Pancreas (tissue), 10 donors: ENCODE data around the gene FBLIM1. TPM values are rescaled to one million over a fixed set of nuclear protein-coding genes. Genes with fewer than 3 reads are reported as not detected.

Experiments
- ATAC-seq, 4 donors: fragments of 200-7000 bp; cut with Tn5 transposase; one replicate each; pipeline versions ENCODE4 v1.8.0 to v1.9.1; 2020; ENCODE audit warnings: mild to moderate bottlenecking in 4 of 4, moderate library complexity in 4 of 4
- DNase-seq, 6 donors: peaks; one replicate each; pipeline ENCODE4 v3.0.0-alpha.2; 2020
- FAIRE-seq: peaks from 2 replicates; lab custom pipeline; 2012; peaks lifted over from hg19 to GRCh38; lab: Jason Lieb, UNC
- H3K27ac ChIP-seq, 4 donors: fragments of 200-600 bp; sonication (generic); 1 replicate in 3 of 4; 2 replicates in 1 of 4; pipeline versions ENCODE4 v1.5.0 to v1.8.0; 2020
- H3K27me3 ChIP-seq, 4 donors: fragments of 200-600 bp; one replicate each; pipeline ENCODE4 v1.8.0; 2021
- H3K36me3 ChIP-seq, 3 donors: fragments of 200-600 bp; sonication (generic) in 1 of 3; one replicate each; pipeline versions ENCODE4 v1.5.0 to v1.8.0; 2020 to 2021
- H3K4me1 ChIP-seq, 3 donors: fragments of 200-600 bp; one replicate each; pipeline ENCODE4 v1.8.0; 2021
- H3K4me3 ChIP-seq, 4 donors: fragments of 200-600 bp; sonication (generic) in 2 of 4; one replicate each; pipeline versions ENCODE4 v1.5.0 to v1.8.0; 2020 to 2021
- H3K9me3 ChIP-seq, 4 donors: fragments of 200-600 bp; one replicate each; pipeline ENCODE4 v1.8.0; 2021
- WGBS, 2 donors: extraction: QIAGEN DNeasy Blood & Tissue Kit; methylation state at CpG; one replicate each; pipeline ENCODE4 v1.1.7; 2013; 5-methylcytosine and 5-hydroxymethylcytosine counted together
- intact Hi-C, 3 donors: fragments of 100-400 bp; cut with DNase I; formaldehyde crosslinking; loops; one replicate each; pipeline versions ENCODE4 v1.11.1 to v1.14.2; 2022
- polyA plus RNA-seq, 2 donors: library from polyadenylated mRNA; stranded (reverse); fragments of 200-250 nt; gene quantifications; one replicate each; pipeline ENCODE4 v1.2.3, GENCODE V29; 2013
- total RNA-seq, 6 donors: library from RNA; stranded (reverse); fragmentation: NEBNext Ultra II Directional in 4 of 6; extraction: Animal tissue kit (Norgen Biotek cat#: 25700) in 4 of 6; gene quantifications; one replicate each; pipeline versions ENCODE4 v1.2.1 to v1.2.4, GENCODE V29; 2021 to 2023
- TF ChIP-seq, protein P1 (sequence below), 4 donors: fragments of 200-600 bp; sonication (generic) in 3 of 4; IDR thresholded peaks; one replicate each; pipeline versions ENCODE4 v1.5.0 to v1.8.0; 2021; ENCODE audit warnings: antibody characterized with exemption in 4 of 4
- donor health status: healthy with polysubstance abuse.
- donor health status: DM: no; HTN: no; CAD: no; lungs with moderate emphysema.
- donor health status: DM: no; HTN: no; CAD: no.
- donor health status: control.
- donor health status: control.
- donor health status: Bipolar disorder and iron deficiency.
- donor health status: DM: yes; HTN: yes; CAD: no.
- donor health status: DM: no; HTN: no; CAD: no.
- donor health status: DM: no; HTN: no; CAD: no.
- donor health status: DM: yes; HTN: yes; CAD: no.

The FBLIM1 gene
- total and polyA plus RNA-seq, 8 donors: 20.4 to 61.5 (median 29.4) TPM

DNA sequence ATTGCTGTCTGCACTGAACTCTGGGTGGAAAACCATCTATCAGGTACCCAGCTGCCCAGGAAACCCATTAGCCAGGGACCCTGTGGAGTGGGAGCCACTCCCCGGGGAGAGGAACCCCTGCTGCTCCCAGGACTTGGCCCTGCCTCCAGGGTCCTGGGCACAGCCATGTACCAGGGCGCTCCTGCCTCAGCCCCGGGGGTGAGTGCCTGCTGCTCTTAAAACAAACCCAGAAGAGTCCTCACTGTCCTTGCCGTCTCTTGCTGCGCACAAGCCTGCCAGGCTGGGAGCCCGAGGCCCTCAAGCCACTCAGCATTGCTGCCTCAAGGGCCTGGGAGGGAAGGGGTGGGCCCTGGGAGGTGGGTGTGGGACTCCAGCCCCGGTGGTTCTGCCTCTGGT is 25.9 kb upstream of the FBLIM1 start:
- Histone ChIP-seq H3K27me3 (no peaks in the 10 kb centered on the region), H3K9me3 (no peaks in the 10 kb centered on the region), H3K27ac (no peak overlapping the region), H3K4me1 (peaks cover 28 to 30% (median 29%) of the 10 kb centered on the region in 3 donors), H3K36me3 (peaks cover 0 to 23% (median 21%) of the 10 kb centered on the region in 3 donors), H3K4me3 (no peak overlapping the region)
- intact Hi-C loops: loop anchor here in 1 of 3 donors (10.0 kb wide), 1 partner anchor 138 kb away; no protein-coding TSS in a partner anchor
- WGBS, 2 donors: 86 to 91% methylated on average over 6 to 7 of the region's 7 CpGs
- FAIRE-seq (no peak), ATAC-seq (no peak), DNase-seq (no peak)
- TF ChIP-seq, protein P1, sequence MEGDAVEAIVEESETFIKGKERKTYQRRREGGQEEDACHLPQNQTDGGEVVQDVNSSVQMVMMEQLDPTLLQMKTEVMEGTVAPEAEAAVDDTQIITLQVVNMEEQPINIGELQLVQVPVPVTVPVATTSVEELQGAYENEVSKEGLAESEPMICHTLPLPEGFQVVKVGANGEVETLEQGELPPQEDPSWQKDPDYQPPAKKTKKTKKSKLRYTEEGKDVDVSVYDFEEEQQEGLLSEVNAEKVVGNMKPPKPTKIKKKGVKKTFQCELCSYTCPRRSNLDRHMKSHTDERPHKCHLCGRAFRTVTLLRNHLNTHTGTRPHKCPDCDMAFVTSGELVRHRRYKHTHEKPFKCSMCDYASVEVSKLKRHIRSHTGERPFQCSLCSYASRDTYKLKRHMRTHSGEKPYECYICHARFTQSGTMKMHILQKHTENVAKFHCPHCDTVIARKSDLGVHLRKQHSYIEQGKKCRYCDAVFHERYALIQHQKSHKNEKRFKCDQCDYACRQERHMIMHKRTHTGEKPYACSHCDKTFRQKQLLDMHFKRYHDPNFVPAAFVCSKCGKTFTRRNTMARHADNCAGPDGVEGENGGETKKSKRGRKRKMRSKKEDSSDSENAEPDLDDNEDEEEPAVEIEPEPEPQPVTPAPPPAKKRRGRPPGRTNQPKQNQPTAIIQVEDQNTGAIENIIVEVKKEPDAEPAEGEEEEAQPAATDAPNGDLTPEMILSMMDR (IDR thresholded peaks at IDR 0.05): no peak

DNA sequence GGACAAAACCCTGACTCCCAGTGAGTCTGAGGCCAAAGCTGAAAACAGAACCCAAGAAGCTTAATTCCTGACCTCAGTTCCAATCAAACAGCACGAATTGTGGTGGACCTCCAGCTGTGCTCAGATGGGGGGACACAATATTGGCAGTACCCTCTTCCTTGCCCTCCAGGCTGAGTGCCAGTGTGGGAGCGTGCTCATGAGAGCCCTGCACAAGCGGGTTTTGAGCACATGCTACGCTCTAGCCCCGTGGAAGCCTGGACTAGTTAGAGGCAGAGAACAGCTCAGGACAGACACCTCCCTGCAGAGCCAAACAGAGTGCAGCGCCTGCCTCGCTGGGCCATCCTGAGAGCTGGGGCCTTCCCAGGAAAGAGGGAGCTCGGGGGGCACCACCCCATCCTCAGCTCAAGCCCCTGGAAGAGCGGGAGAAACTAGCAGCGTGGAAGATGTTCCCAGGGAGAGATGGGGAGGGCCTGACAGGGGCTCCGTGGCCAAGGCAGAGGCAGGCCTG is 25.3 kb upstream of the FBLIM1 start:
- intact Hi-C loops: loop anchor here in 1 of 3 donors (10.0 kb wide), 1 partner anchor 138 kb away; no protein-coding TSS in a partner anchor
- TF ChIP-seq, protein P1 (IDR thresholded peaks at IDR 0.05): no peak
- FAIRE-seq (no peak), ATAC-seq (no peak), DNase-seq (no peak)
- Histone ChIP-seq H3K9me3 (no peaks in the 10 kb centered on the region), H3K4me1 (peaks cover 32 to 36% (median 35%) of the 10 kb centered on the region in 3 donors), H3K27me3 (no peaks in the 10 kb centered on the region), H3K36me3 (peaks cover 0 to 17% (median 15%) of the 10 kb centered on the region in 3 donors), H3K4me3 (no peak overlapping the region), H3K27ac (no peak overlapping the region)
- WGBS, 2 donors: 91 to 96% methylated on average over 11 of the region's 11 CpGs

DNA sequence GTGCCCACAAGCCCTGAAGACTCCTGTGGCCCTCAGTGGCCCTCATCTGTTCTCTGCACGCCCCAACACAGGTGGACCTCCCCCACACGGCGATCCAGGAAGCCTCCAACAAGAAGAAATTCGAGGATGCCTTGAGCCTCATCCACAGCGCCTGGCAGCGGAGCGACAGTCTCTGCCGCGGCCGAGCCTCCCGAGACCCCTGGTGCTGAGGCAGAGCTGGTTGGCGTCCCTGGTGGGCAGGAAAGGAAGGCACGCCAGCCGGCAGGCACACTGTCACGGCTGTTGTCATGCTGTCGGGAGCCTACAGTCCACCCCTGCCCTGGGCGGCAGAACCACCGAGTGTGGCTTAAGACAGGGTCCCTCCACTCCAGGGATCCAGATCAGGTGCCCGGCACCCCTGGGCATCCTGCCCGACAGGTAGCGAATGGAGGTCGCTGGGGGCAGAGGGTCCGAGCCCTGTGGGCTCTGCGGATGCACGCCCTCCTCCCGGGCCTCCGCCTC is 24.8 kb upstream of the FBLIM1 start:
- peak in 1 of 6 donors; percentile 82 for DNase-seq
- intact Hi-C loops: loop anchor here in 1 of 3 donors (10.0 kb wide), 1 partner anchor 139 kb away; no protein-coding TSS in a partner anchor

DNA sequence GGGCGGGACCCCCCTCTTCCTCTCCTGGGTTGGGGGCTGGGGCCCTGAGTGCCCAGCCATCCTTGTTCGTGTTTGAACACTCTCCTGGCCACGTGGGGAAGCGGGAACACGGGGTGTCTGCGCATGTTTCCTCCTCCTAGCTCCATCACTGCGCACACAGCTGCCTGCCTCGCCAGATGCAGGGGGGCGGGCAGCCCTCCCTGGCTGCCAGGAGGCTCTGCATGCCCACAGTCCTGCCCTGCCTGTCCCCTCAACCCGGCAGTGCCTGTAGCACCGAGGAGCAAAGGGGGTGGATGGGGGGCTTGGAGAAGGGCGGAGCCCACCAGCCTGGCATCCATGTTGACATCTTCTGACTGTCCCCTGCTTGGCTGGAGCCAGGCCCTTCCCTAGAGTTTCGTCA is 24.3 kb upstream of the FBLIM1 start:
- Histone ChIP-seq H3K9me3 (no peaks in the 10 kb centered on the region), H3K4me1 (peaks cover 32 to 37% (median 37%) of the 10 kb centered on the region in 3 donors), H3K27ac (no peak overlapping the region), H3K27me3 (no peaks in the 10 kb centered on the region), H3K4me3 (no peak overlapping the region), H3K36me3 (peaks cover 0 to 16% (median 13%) of the 10 kb centered on the region in 3 donors)
- intact Hi-C loops: loop anchor here in 1 of 3 donors (10.0 kb wide), 1 partner anchor 139 kb away; no protein-coding TSS in a partner anchor
- DNase-seq: no peak
- WGBS, 2 donors: 81 to 87% methylated on average over 11 to 13 of the region's 13 CpGs
- ATAC-seq: no peak
- no peak for FAIRE-seq
- TF ChIP-seq, protein P1 (IDR thresholded peaks at IDR 0.05): no peak

More for the DNA sequence above, 24.8 kb upstream of the FBLIM1 start:
- Histone ChIP-seq H3K36me3 (peaks cover 0 to 16% (median 13%) of the 10 kb centered on the region in 3 donors), H3K4me3 (no peak overlapping the region), H3K27ac (no peak overlapping the region), H3K9me3 (no peaks in the 10 kb centered on the region), H3K4me1 (peaks cover 32 to 37% (median 37%) of the 10 kb centered on the region in 3 donors), H3K27me3 (no peaks in the 10 kb centered on the region)
- 94 to 95% methylated on average over 23 to 27 of the region's 27 CpGs for WGBS, 2 donors
- no peak for ATAC-seq
- FAIRE-seq: no peak
- TF ChIP-seq, protein P1 (IDR thresholded peaks at IDR 0.05): no peak
